HG03378 (cell line): Measurements from ENCODE around the gene CPSF3.

Experiments used
- ATAC-seq: cut with Tn5 transposase; IDR thresholded peaks from one replicate; pipeline ENCODE4 v1.9.1; 2021; ENCODE audit warnings: mild to moderate bottlenecking, moderate library complexity; ENCODE audit not compliant: unreplicated experiment

CPSF3 gene

GRCh38 chr2:9423100-9423921 lies at the start of gene CPSF3, which contains the start of gene ITGB1BP1:
TSS of gene CPSF3 (plus strand) at chr2:9423654. CDS start at chr2:9423774, 120 bp downstream.
TSS of gene ITGB1BP1 (minus strand) at chr2:9423528. CDS start at chr2:9418697, 4,831 bp downstream.
- ATAC-seq: peak; percentile 77

GRCh38 chr2:9374071-9374730 lies 49.3 kb upstream of the CPSF3 start:
- ATAC-seq: no peak

- no peak for ATAC-seq
These were observed 47.5 kb upstream of the CPSF3 start for GRCh38 chr2:9375857-9376428.

- no peak for ATAC-seq
These were observed 45.9 kb upstream of the CPSF3 start for GRCh38 chr2:9377461-9378097.

DNA sequence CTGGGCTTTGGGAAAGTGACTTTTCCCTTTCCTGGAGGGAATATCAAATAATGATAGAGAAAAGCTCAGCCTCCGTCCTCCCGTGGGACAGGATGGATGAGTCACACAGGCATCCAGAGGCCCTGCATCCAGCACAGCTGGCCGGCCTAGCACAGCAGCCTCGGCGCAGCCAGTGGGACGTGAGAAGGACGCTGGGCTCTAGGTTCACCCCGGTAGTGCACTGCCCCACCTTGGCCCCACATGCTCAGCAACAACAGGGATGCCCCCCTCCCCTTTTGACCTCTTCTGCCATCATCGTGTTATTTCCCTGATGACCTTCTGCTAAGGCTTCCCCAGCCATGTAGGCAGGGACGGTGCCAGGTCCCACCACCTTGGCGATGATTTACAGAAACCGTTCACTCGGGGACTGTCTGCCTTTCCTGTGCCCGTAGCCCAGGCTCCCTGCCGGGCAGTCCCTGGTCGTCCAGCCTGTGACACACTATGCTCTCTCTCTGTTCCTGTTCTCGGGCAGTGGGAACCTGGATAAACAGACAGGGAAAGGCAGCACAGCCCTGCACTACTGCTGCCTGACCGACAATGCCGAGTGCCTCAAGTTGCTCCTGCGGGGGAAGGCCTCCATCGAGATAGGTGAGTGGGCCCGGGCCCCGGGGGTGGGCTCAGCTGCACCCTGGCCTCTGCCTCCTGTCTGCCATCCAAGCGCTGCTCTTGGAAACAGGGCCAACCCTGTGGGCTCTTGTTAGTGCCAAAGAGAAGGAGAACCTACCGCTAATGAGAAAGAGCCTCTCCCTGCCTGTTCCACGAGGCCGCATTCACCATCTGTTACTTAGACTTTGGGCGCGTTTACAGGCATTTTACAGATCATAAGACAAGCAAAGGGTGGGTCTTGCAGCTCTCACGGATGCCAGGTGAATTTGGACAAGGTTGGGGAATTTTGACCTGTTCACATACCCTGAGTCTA lies 44.7 kb upstream of the CPSF3 start:
- ATAC-seq: no peak

GRCh38 chr2:9379391-9379755 lies 44.1 kb upstream of the CPSF3 start:
- ATAC-seq: no peak

- no peak for ATAC-seq
These were observed 42.5 kb upstream of the CPSF3 start for GRCh38 chr2:9380702-9381628.

- ATAC-seq: no peak
These were observed 40.7 kb upstream of the CPSF3 start for GRCh38 chr2:9382604-9383235.

- ATAC-seq: no peak
These were observed 38.9 kb upstream of the CPSF3 start for GRCh38 chr2:9384521-9384920.

DNA sequence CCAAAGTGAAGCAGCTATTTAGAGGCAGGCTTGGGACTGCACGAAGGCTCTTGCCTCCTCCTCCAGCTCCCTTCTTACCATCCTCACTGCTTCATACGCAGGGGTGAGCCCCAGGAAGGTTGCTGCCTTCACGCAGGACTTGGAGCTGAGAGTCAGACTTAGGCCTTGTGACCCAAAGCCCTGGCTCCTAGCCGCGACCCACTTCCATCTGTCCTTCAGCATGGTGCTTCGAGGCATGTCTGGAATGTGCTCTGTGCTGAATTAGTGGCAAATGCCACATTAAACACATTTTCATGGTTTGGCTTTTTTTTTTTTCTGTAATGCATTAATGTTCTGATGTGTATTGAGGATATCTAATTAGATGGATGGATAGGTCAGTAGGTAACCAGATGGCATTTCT lies 37.6 kb upstream of the CPSF3 start:
- ATAC-seq: no peak

DNA sequence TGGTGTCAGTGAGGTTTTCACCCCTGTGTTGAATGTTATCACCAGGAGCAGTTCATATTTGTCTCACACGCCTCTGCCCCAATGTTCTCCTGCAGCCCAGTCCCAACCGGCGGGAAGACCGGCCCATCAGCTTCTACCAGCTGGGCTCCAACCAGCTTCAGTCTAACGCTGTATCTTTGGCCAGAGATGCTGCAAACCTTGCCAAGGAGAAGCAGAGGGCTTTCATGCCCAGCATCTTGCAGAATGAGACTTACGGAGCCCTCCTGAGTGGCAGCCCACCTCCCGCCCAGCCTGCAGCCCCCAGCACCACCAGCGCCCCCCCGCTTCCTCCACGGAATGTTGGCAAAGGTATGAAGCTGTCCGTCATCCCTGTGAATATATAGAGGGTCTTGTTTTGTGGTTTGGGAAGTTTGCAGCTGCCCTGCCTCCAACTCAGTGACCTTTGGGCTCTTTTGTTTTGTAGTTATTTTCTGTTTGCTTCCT lies 35.2 kb upstream of the CPSF3 start:
- no peak for ATAC-seq

- no peak for ATAC-seq
These were observed 34.2 kb upstream of the CPSF3 start for GRCh38 chr2:9388950-9389911.

- ATAC-seq: no peak
These were observed 33.2 kb upstream of the CPSF3 start for GRCh38 chr2:9390151-9390850.

DNA sequence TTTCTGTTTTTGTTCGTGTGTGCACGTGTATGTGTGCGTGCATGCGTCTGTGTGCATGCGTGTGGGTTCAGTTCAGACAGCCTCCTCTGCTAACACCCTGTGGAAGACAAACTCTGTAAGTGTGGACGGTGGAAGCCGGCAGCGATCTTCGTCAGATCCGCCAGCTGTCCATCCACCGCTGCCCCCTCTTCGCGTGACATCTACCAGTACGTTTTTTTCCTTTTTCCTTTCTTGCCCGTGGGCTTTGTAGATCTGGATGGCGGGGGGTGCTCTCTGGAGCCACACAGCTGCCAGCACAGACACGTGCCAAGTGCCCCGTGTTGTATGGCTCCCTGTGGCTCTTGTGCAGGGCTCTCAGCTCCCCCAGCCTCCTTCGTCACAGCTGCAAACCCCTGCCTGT lies 32.5 kb upstream of the CPSF3 start:
- ATAC-seq: no peak

GRCh38 chr2:9391961-9392720 lies 31.3 kb upstream of the CPSF3 start:
- ATAC-seq: no peak
